HEK293 (cell line): ENCODE measurements around the gene MYL12A.

Experiments used
- CTCF ChIA-PET: fragments of 350-600 bp; formaldehyde crosslinking; extraction: SDS; loops from one replicate; lab custom pipeline; 2021; ENCODE audit warnings: antibody characterized with exemption; lab: Yijun Ruan, JAX
- POLR2A ChIA-PET: fragments of 300-600 bp; formaldehyde crosslinking; extraction: SDS; loops from one replicate; lab custom pipeline; 2020; ENCODE audit warnings: antibody characterized with exemption, inconsistent platforms; lab: Yijun Ruan, JAX
- H3K27ac ChIP-seq: fragments of 200-500 bp; sonication (Bioruptor generic); 2 replicates; pipeline ENCODE4 v1.5.1; 2014; ENCODE audit warnings: low read depth, low read length, control low read depth, inconsistent platforms; ENCODE audit errors: extremely low read depth
- H3K36me3 ChIP-seq, 2 experiments: fragments of 200-500 bp in 1 of 2; sonication (Bioruptor generic) in 1 of 2; 1 replicate in 1 of 2; 2 replicates in 1 of 2; pipeline ENCODE4 v1.5.1; 2014 to 2017; ENCODE audit warnings: inconsistent platforms in 2 of 2, low read length in 2 of 2; ENCODE audit not compliant: control insufficient read depth in 2 of 2, insufficient read depth in 1 of 2
- H3K4me1 ChIP-seq: fragments of 200-500 bp; sonication (Bioruptor generic); 2 replicates; pipeline ENCODE4 v1.5.1; 2014; ENCODE audit warnings: mild to moderate bottlenecking, low read length, inconsistent platforms; ENCODE audit not compliant: control insufficient read depth, insufficient read depth
- H3K4me3 ChIP-seq: 2 replicates; pipeline ENCODE4 v1.5.1; 2011; ENCODE audit warnings: low read depth, mild to moderate bottlenecking, control low read depth, low read length, moderate library complexity
- H3K9me3 ChIP-seq: fragments of 200-500 bp; sonication (Bioruptor generic); 2 replicates; pipeline ENCODE4 v1.5.1; 2014; ENCODE audit warnings: low read depth, low read length, inconsistent platforms; ENCODE audit not compliant: control insufficient read depth, insufficient read depth
- GLIS1 ChIP-seq: fragments of 450-650 bp; formaldehyde crosslinking; IDR thresholded peaks from 2 replicates; pipeline ENCODE4 v1.5.1; 2016; ENCODE audit warnings: missing biosample characterization, missing genetic modification characterization
- GLIS2 ChIP-seq: fragments of 450-650 bp; formaldehyde crosslinking; IDR thresholded peaks from 2 replicates; pipeline ENCODE4 v1.5.1; 2016; ENCODE audit warnings: missing biosample characterization, missing genetic modification characterization
- KLF10 ChIP-seq: fragments of 450-650 bp; IDR thresholded peaks from 2 replicates; pipeline ENCODE4 v1.5.1; 2018; ENCODE audit warnings: missing biosample characterization, mild to moderate bottlenecking, missing genetic modification characterization
- KLF9 ChIP-seq: fragments of 450-650 bp; formaldehyde crosslinking; IDR thresholded peaks from 2 replicates; pipeline ENCODE4 v1.5.1; 2016; ENCODE audit warnings: missing biosample characterization, missing genetic modification characterization, low read depth
- MZF1 ChIP-seq: fragments of 450-650 bp; formaldehyde crosslinking; IDR thresholded peaks from 2 replicates; pipeline ENCODE4 v1.5.1; 2017; ENCODE audit warnings: missing biosample characterization, missing genetic modification characterization, borderline replicate concordance
- PBX3 ChIP-seq: sonication (generic); formaldehyde crosslinking; IDR thresholded peaks from 2 replicates; pipeline ENCODE4 v1.8.1; 2022; ENCODE audit warnings: mild to moderate bottlenecking, moderate library complexity, missing genetic modification reagents
- PRDM2 ChIP-seq: fragments of 450-650 bp; formaldehyde crosslinking; IDR thresholded peaks from 2 replicates; pipeline ENCODE4 v1.5.1; 2016; ENCODE audit warnings: missing biosample characterization, missing genetic modification characterization, borderline replicate concordance
- ZIC2 ChIP-seq: fragments of 450-650 bp; formaldehyde crosslinking; IDR thresholded peaks from 2 replicates; pipeline ENCODE4 v1.5.1; 2016; ENCODE audit warnings: missing biosample characterization, missing genetic modification characterization
- ZNF10 ChIP-seq: fragments of 450-650 bp; formaldehyde crosslinking; IDR thresholded peaks from 2 replicates; pipeline ENCODE4 v1.5.1; 2017; ENCODE audit warnings: missing biosample characterization, missing genetic modification characterization
- ZNF146 ChIP-seq: fragments of 450-650 bp; formaldehyde crosslinking; IDR thresholded peaks from 2 replicates; pipeline ENCODE4 v1.5.1; 2016; ENCODE audit warnings: missing biosample characterization, missing genetic modification characterization
- ZNF2 ChIP-seq: fragments of 450-650 bp; formaldehyde crosslinking; IDR thresholded peaks from 2 replicates; pipeline ENCODE4 v1.5.1; 2016; ENCODE audit warnings: missing biosample characterization, missing genetic modification characterization
- ZNF221 ChIP-seq: fragments of 450-650 bp; formaldehyde crosslinking; IDR thresholded peaks from 2 replicates; pipeline ENCODE4 v1.5.1; 2017; ENCODE audit warnings: missing biosample characterization, missing genetic modification characterization, borderline replicate concordance
- ZNF223 ChIP-seq: fragments of 450-650 bp; formaldehyde crosslinking; IDR thresholded peaks from 2 replicates; pipeline ENCODE4 v1.5.1; 2016; ENCODE audit warnings: missing biosample characterization, missing genetic modification characterization
- ZNF335 ChIP-seq: fragments of 450-650 bp; formaldehyde crosslinking; conservative IDR thresholded peaks from 2 replicates; pipeline ENCODE4 v1.5.1; 2016; ENCODE audit warnings: missing biosample characterization, missing genetic modification characterization
- ZNF394 ChIP-seq: fragments of 450-650 bp; formaldehyde crosslinking; IDR thresholded peaks from 2 replicates; pipeline ENCODE4 v1.5.1; 2016; ENCODE audit warnings: missing biosample characterization, missing genetic modification characterization, mild to moderate bottlenecking, moderate library complexity, borderline replicate concordance
- ZNF426 ChIP-seq: fragments of 450-650 bp; formaldehyde crosslinking; IDR thresholded peaks from 2 replicates; pipeline ENCODE4 v1.5.1; 2017; ENCODE audit warnings: missing biosample characterization, missing genetic modification characterization, mild to moderate bottlenecking, inconsistent platforms, moderate library complexity
- ZNF433 ChIP-seq: fragments of 450-650 bp; formaldehyde crosslinking; IDR thresholded peaks from 2 replicates; pipeline ENCODE4 v1.5.1; 2016; ENCODE audit warnings: missing biosample characterization, missing genetic modification characterization, low read depth
- ZNF48 ChIP-seq: fragments of 450-650 bp; formaldehyde crosslinking; IDR thresholded peaks from 2 replicates; pipeline ENCODE4 v1.5.1; 2016; ENCODE audit warnings: missing biosample characterization, missing genetic modification characterization
- ZNF549 ChIP-seq: fragments of 450-650 bp; IDR thresholded peaks from 2 replicates; pipeline ENCODE4 v1.5.1; 2018; ENCODE audit warnings: missing biosample characterization, missing genetic modification characterization, mild to moderate bottlenecking, inconsistent platforms, moderate library complexity
- ZNF561 ChIP-seq: fragments of 450-650 bp; IDR thresholded peaks from 2 replicates; pipeline ENCODE4 v1.5.1; 2018; ENCODE audit warnings: missing biosample characterization, missing genetic modification characterization, borderline replicate concordance
- ZNF600 ChIP-seq: fragments of 450-650 bp; formaldehyde crosslinking; IDR thresholded peaks from 2 replicates; pipeline ENCODE4 v1.5.1; 2016; ENCODE audit warnings: missing biosample characterization, missing genetic modification characterization
- ZNF621 ChIP-seq: fragments of 450-650 bp; formaldehyde crosslinking; IDR thresholded peaks from 2 replicates; pipeline ENCODE4 v1.5.1; 2017; ENCODE audit warnings: missing biosample characterization, missing genetic modification characterization
- ZNF660 ChIP-seq: fragments of 450-650 bp; IDR thresholded peaks from 2 replicates; pipeline ENCODE4 v1.5.1; 2018; ENCODE audit warnings: missing biosample characterization, mild to moderate bottlenecking, missing genetic modification characterization
- ZNF701 ChIP-seq: fragments of 450-650 bp; formaldehyde crosslinking; IDR thresholded peaks from 2 replicates; pipeline ENCODE4 v1.5.1; 2016; ENCODE audit warnings: missing biosample characterization, missing genetic modification characterization
- ZNF830 ChIP-seq: fragments of 450-650 bp; IDR thresholded peaks from 2 replicates; pipeline ENCODE4 v1.5.0; 2018; ENCODE audit warnings: missing biosample characterization, missing genetic modification characterization, low read depth, mild to moderate bottlenecking, moderate library complexity
- ZSCAN18 ChIP-seq: fragments of 450-650 bp; formaldehyde crosslinking; IDR thresholded peaks from 2 replicates; pipeline ENCODE4 v1.5.1; 2016; ENCODE audit warnings: missing biosample characterization, missing genetic modification characterization
- ZSCAN4 ChIP-seq: fragments of 450-650 bp; formaldehyde crosslinking; IDR thresholded peaks from 2 replicates; pipeline ENCODE4 v1.5.1; 2017; ENCODE audit warnings: missing biosample characterization, missing genetic modification characterization

MYL12A gene

GRCh38 chr18:3297025-3297984 lies 49.7 kb downstream of the MYL12A start:
- Histone ChIP-seq H3K4me1 (peaks cover 4% of the 10 kb centered on the region; the same call in 1 of the 2 replicates), H3K36me3 (no peaks in the 10 kb centered on the region), H3K27ac (peak overlapping the region; percentile 85), H3K9me3 (no peaks in the 10 kb centered on the region; the same call in 1 of the 2 replicates), H3K4me3 (peak overlapping the region; percentile 59)
- CTCF ChIA-PET: interaction anchor here (0.6 to 2.6 kb wide), 46 partner anchors 9 to 796 kb away, joined by 3 to 21 read pairs (median 4); no protein-coding TSS in a partner anchor
- POLR2A ChIA-PET: interaction anchor here (0.6 to 2.0 kb wide), 22 partner anchors 9 to 395 kb away, joined by 3 to 26 read pairs (median 5); partner anchors contain the start of genes MYL12A and TGIF1
- no peak for TF ChIP-seq ZNF221
- TF ChIP-seq ZNF48 (tag by site-specific recombination): no peak
- peak; percentile 94 for TF ChIP-seq GLIS1 (tag by site-specific recombination)
- peak; percentile 96 for TF ChIP-seq ZNF660 (tag by site-specific recombination)
- 0 out of 2 replicates have a peak, but pooled peaks have one; percentile 7 for TF ChIP-seq ZSCAN4
- TF ChIP-seq GLIS2: peak; percentile 93
- no peak for TF ChIP-seq ZNF549 (tag by site-specific recombination)
- peak; percentile 96 for TF ChIP-seq ZNF561 (tag by site-specific recombination)
- TF ChIP-seq ZNF433 (tag by site-specific recombination): no peak
- TF ChIP-seq ZNF621 (tag by site-specific recombination): 0 out of 2 replicates have a peak, but pooled peaks have one; percentile 64
- TF ChIP-seq ZNF701 (tag by site-specific recombination): no peak
- no peak for TF ChIP-seq ZNF426 (tag by site-specific recombination)
- TF ChIP-seq ZNF394 (tag by site-specific recombination): peak; percentile 92
- peak; percentile 93 for TF ChIP-seq ZIC2 (tag by site-specific recombination)
- TF ChIP-seq KLF10: no peak
- peak; percentile 91 for TF ChIP-seq MZF1
- TF ChIP-seq ZNF146 (tag by site-specific recombination): no peak
- TF ChIP-seq KLF9 (tag by site-specific recombination): peak; percentile 70
- peak; percentile 76; the same call in 1 of the 2 replicates for TF ChIP-seq ZNF10 (tag by site-specific recombination)
- peak; percentile 95 for TF ChIP-seq ZNF2 (tag by site-specific recombination)
- TF ChIP-seq PRDM2 (tag by site-specific recombination): no peak
- TF ChIP-seq ZNF335 (tag by site-specific recombination): peak; percentile 94
- TF ChIP-seq ZNF600 (tag by site-specific recombination): 0 out of 2 replicates have a peak, but pooled peaks have one; percentile 17
- no peak for TF ChIP-seq ZSCAN18
- TF ChIP-seq ZNF830 (tag by site-specific recombination): no peak
- peak; percentile 70; the same call in 1 of the 2 replicates for TF ChIP-seq ZNF223
- TF ChIP-seq PBX3 (CRISPR knock-in tag): no peak
